OCI-LY1 (cell line): ENCODE data around the gene IL10.

Experiments
- CTCF ChIP-seq: fragments of 200-600 bp; sonication (generic), shearing (Covaris generic); IDR thresholded peaks from 2 replicates; pipeline ENCODE4 v1.5.1; 2017; ENCODE audit warnings: mild to moderate bottlenecking, antibody characterized with exemption, low read length, moderate library complexity, mixed read lengths
- EZH2 ChIP-seq: fragments of 200-600 bp; sonication (generic), shearing (Covaris generic); IDR thresholded peaks from 2 replicates; pipeline ENCODE4 v1.8.0; 2017; ENCODE audit warnings: borderline replicate concordance, mixed run types, mild to moderate bottlenecking, antibody characterized with exemption, low read length, moderate library complexity, mixed read lengths

- no peak for TF ChIP-seq CTCF
- TF ChIP-seq EZH2: no peak
Measured at GRCh38 chr1:206729050-206729449, 43.2 kb downstream of the IL10 start.
